ENCODE data around the gene ADAM15.

GRCh38 chr1:155085504-155086127, 34.5 kb downstream of the ADAM15 start:
- TF ChIP-seq POLR2A (IDR thresholded peaks at IDR 0.05) = no peak
- no peak for TF ChIP-seq CTCF (IDR thresholded peaks at IDR 0.05)

Measured in uterus (tissue), 2 donors.